PC-9 (cell line): ENCODE results near the gene ACP1.

Experiments
- CTCF ChIP-seq: fragments of 200-600 bp; sonication (generic); conservative IDR thresholded peaks from 2 replicates; pipeline ENCODE4 v1.6.1; 2017; ENCODE audit warnings: mixed run types, antibody characterized with exemption, mild to moderate bottlenecking, moderate library complexity
- EZH2 ChIP-seq: fragments of 200-600 bp; sonication (generic); IDR thresholded peaks from 2 replicates; pipeline ENCODE4 v1.8.0; 2017; ENCODE audit warnings: antibody characterized with exemption, low read depth

- TF ChIP-seq CTCF (no peak), EZH2 (no peak)
These were observed 23.4 kb downstream of the ACP1 start, which contains the start of gene ALKAL2 for GRCh38 chr2:287911-288757.
